B cell (primary cell): ENCODE results near the gene MCM10. TPM values are rescaled to one million over a fixed set of nuclear protein-coding genes. Genes with fewer than 3 reads are reported as not detected.

ENCODE experiments used
- ATAC-seq: fragments of 200-7000 bp; cut with Tn5 transposase; one replicate; pipeline ENCODE4 v1.10.0; 2021; ENCODE audit warnings: low read depth, mild to moderate bottlenecking, moderate number of reproducible peaks, moderate library complexity
- CTCF ChIA-PET: fragments of 350-600 bp; sonication (Branson Sonifier 250); formaldehyde crosslinking; loops from one replicate; lab custom pipeline; 2021; ENCODE audit warnings: antibody characterized with exemption, inconsistent platforms; lab: Charles Lee
- POLR2A ChIA-PET: fragments of 350-600 bp; sonication (Branson Sonifier 250); formaldehyde crosslinking; loops from one replicate; lab custom pipeline; 2021; ENCODE audit warnings: antibody characterized with exemption; lab: Charles Lee
- DNase-seq: peaks from one replicate; pipeline ENCODE4 v3.0.0; 2013
- H2AFZ ChIP-seq: 2 replicates; pipeline ENCODE4 v1.6.1; 2012; ENCODE audit warnings: mild to moderate bottlenecking, low read depth, low read length; ENCODE audit not compliant: insufficient read depth, poor library complexity, severe bottlenecking
- H3K27ac ChIP-seq, 2 donors: 1 replicate in 1 of 2; 2 replicates in 1 of 2; pipeline ENCODE4 v1.5.1; 2012 to 2013; ENCODE audit warnings: low read length in 2 of 2, mild to moderate bottlenecking in 2 of 2, moderate library complexity in 1 of 2
- H3K27me3 ChIP-seq, 4 experiments: fragments of 200-600 bp in 1 of 4; sonication (generic) in 1 of 4; replicated peaks in 1 of 4; 1 replicate in 2 of 4; 2 replicates in 2 of 4; pipeline versions ENCODE4 v1.6.1 to v1.7.0; 2013 to 2016; ENCODE audit warnings: low read length in 3 of 4, mild to moderate bottlenecking in 2 of 4, mixed read lengths in 1 of 4, moderate library complexity in 1 of 4; ENCODE audit not compliant: insufficient read depth in 4 of 4, control insufficient read depth in 3 of 4; ENCODE audit errors: control extremely low read depth in 1 of 4
- H3K36me3 ChIP-seq, 2 experiments: replicated peaks in 1 of 2; 1 replicate in 1 of 2; 2 replicates in 1 of 2; pipeline versions ENCODE4 v1.6.1 to v1.7.1; 2013; ENCODE audit warnings: low read length in 1 of 2; ENCODE audit not compliant: insufficient read depth in 2 of 2, control insufficient read depth in 1 of 2; ENCODE audit errors: control extremely low read depth in 1 of 2, extremely low read depth in 1 of 2
- H3K4me1 ChIP-seq, 2 donors: fragments of 200-600 bp in 1 of 2; sonication (generic) in 1 of 2; 1 replicate in 1 of 2; 2 replicates in 1 of 2; pipeline versions ENCODE4 v1.5.1 to v1.6.1; 2013 to 2017; ENCODE audit warnings: low read length in 2 of 2; ENCODE audit not compliant: control insufficient read depth in 2 of 2, insufficient read depth in 2 of 2
- H3K4me2 ChIP-seq: replicated peaks from 2 replicates; pipeline ENCODE3; 2012; ENCODE audit warnings: mild to moderate bottlenecking, low read depth, low read length; ENCODE audit not compliant: poor library complexity, severe bottlenecking
- H3K4me3 ChIP-seq, 5 experiments: fragments of 200-600 bp in 1 of 5; sonication (generic) in 1 of 5; 1 replicate in 3 of 5; 2 replicates in 2 of 5; pipeline versions ENCODE4 v1.5.1 to v1.7.0; 2011 to 2016; ENCODE audit warnings: low read length in 4 of 5, mild to moderate bottlenecking in 4 of 5, low read depth in 2 of 5, control low read depth in 1 of 5, moderate library complexity in 1 of 5; ENCODE audit not compliant: insufficient read depth in 1 of 5; ENCODE audit errors: control extremely low read depth in 1 of 5, extremely low read depth in 1 of 5
- H3K79me2 ChIP-seq: fragments of 200-600 bp; sonication (generic); one replicate; pipeline ENCODE4 v1.6.0; 2016; ENCODE audit warnings: low read length; ENCODE audit not compliant: control insufficient read depth, insufficient read depth
- H3K9ac ChIP-seq: fragments of 200-600 bp; sonication (generic); 2 replicates; pipeline ENCODE4 v1.6.1; 2017; ENCODE audit warnings: mild to moderate bottlenecking, low read length, moderate library complexity
- H3K9me3 ChIP-seq, 3 donors: one replicate each; pipeline versions ENCODE4 v1.6.1 to v1.7.1; 2013; ENCODE audit warnings: low read length in 2 of 3; ENCODE audit not compliant: control insufficient read depth in 2 of 3, insufficient read depth in 1 of 3; ENCODE audit errors: control extremely low read depth in 1 of 3
- H4K20me1 ChIP-seq: 2 replicates; pipeline ENCODE4 v1.6.0; 2012; ENCODE audit warnings: mild to moderate bottlenecking, low read length; ENCODE audit not compliant: insufficient read depth, control insufficient read depth, poor library complexity, severe bottlenecking
- H3K27ac Mint-ChIP-seq: one replicate; pipeline ENCODE4 v1.8.0; 2021; ENCODE audit warnings: mixed read lengths
- H3K27me3 Mint-ChIP-seq: one replicate; pipeline ENCODE4 v1.8.0; 2021; ENCODE audit warnings: mixed read lengths
- H3K4me1 Mint-ChIP-seq: one replicate; pipeline ENCODE4 v1.8.0; 2021; ENCODE audit warnings: mixed read lengths
- H3K4me3 Mint-ChIP-seq: one replicate; pipeline ENCODE4 v1.8.0; 2021; ENCODE audit warnings: mixed read lengths
- H3K9me3 Mint-ChIP-seq: one replicate; pipeline ENCODE4 v1.8.0; 2022; ENCODE audit warnings: mixed read lengths; ENCODE audit not compliant: insufficient read depth
- EZH2 ChIP-seq: IDR thresholded peaks from 2 replicates; pipeline ENCODE4 v1.6.1; 2012; ENCODE audit warnings: borderline replicate concordance, low read depth, mild to moderate bottlenecking, moderate library complexity, low read length; ENCODE audit not compliant: insufficient read depth, poor library complexity, severe bottlenecking
- WGBS: methylation state at CpG from one replicate; pipeline ENCODE4 v1.1.5; 2013; ENCODE audit warnings: missing lambda C conversion rate; ENCODE audit not compliant: insufficient coverage; 5-methylcytosine and 5-hydroxymethylcytosine counted together
- intact Hi-C: fragments of 100-400 bp; cut with micrococcal nuclease; formaldehyde crosslinking; loops from one replicate; pipeline ENCODE4 v1.10.0; 2022
- polyA plus RNA-seq: library from polyadenylated mRNA; depleted of rRNA; stranded (reverse); fragments of >200 nt; gene quantifications from 2 replicates; pipeline ENCODE4 v1.2.3, GENCODE V29; 2012
- total RNA-seq, 2 donors: library from RNA; stranded (reverse); fragments of 120-200 nt in 1 of 2; gene quantifications; 1 replicate in 1 of 2; 2 replicates in 1 of 2; pipeline versions ENCODE4 v1.2.3 to v1.2.4, GENCODE V29; 2013 to 2022
- TF ChIP-seq, protein P1 (sequence below): fragments of 200-600 bp; IDR thresholded peaks from one replicate; pipeline ENCODE4 v1.8.0; 2022; ENCODE audit warnings: antibody characterized with exemption, mild to moderate bottlenecking

Gene MCM10
- total and polyA plus RNA-seq, 2 donors (not counting 1 experiment from before 2014, with no cell fraction given), result 0.42 to 0.88 TPM

DNA sequence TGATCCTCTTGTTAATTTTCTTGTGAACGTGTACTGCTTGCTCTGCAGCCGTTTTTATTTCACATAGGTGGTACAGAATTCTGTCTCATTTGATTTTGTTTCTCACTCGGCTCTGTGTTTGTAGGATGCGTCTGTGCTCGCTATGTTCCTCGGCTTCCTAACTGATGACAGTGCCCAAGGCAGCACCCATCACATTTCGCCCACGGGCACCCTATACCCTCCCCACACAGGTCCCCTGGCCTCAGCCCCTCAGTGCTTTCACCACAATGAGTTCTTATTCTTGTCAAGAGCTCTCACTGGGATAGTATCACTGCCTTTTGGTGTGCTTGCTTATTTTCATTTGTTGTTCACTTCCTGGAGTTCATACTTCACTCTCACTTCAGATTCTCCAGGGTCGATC, 44.7 kb downstream of the MCM10 start:
- ChIA-PET CTCF (interaction anchor here (0.7 to 2.6 kb wide), 7 partner anchors 12 to 147 kb away, joined by 3 to 13 read pairs (median 3); no protein-coding TSS in a partner anchor), POLR2A (no interaction called here)
- intact Hi-C loops, result no loop called here
- no peak for TF ChIP-seq EZH2
- TF ChIP-seq, protein P1, sequence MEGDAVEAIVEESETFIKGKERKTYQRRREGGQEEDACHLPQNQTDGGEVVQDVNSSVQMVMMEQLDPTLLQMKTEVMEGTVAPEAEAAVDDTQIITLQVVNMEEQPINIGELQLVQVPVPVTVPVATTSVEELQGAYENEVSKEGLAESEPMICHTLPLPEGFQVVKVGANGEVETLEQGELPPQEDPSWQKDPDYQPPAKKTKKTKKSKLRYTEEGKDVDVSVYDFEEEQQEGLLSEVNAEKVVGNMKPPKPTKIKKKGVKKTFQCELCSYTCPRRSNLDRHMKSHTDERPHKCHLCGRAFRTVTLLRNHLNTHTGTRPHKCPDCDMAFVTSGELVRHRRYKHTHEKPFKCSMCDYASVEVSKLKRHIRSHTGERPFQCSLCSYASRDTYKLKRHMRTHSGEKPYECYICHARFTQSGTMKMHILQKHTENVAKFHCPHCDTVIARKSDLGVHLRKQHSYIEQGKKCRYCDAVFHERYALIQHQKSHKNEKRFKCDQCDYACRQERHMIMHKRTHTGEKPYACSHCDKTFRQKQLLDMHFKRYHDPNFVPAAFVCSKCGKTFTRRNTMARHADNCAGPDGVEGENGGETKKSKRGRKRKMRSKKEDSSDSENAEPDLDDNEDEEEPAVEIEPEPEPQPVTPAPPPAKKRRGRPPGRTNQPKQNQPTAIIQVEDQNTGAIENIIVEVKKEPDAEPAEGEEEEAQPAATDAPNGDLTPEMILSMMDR, result no peak
- Histone ChIP-seq H4K20me1 (no peaks in the 10 kb centered on the region), H3K9me3 (no peaks in the 10 kb centered on the region), H2AFZ (no peak overlapping the region), H3K4me3 (no peak overlapping the region), H3K79me2 (no peaks in the 10 kb centered on the region), H3K27me3 (no peaks in the 10 kb centered on the region), H3K4me2 (no peak overlapping the region), H3K9ac (no peak overlapping the region), H3K4me1 (no peaks in the 10 kb centered on the region), H3K27ac (no peak overlapping the region), H3K36me3 (no peaks in the 10 kb centered on the region)
- ATAC-seq (no peak), DNase-seq (no peak)
- H3K9me3 Mint-ChIP-seq, result no peaks in the 10 kb centered on the region
- no peaks in the 10 kb centered on the region for H3K4me1 Mint-ChIP-seq
- H3K27me3 Mint-ChIP-seq, result no peaks in the 10 kb centered on the region
- H3K4me3 Mint-ChIP-seq, result no peak overlapping the region
- WGBS, result 96% methylated on average over 5 of the region's 9 CpGs
- H3K27ac Mint-ChIP-seq, result no peak overlapping the region

GRCh38 chr10:13206546-13207443, 45.4 kb downstream of the MCM10 start:
- no peaks in the 10 kb centered on the region for H4K20me1 ChIP-seq
- H3K4me2 ChIP-seq, result no peak overlapping the region
- no peaks in the 10 kb centered on the region for H3K36me3 ChIP-seq
- no peaks in the 10 kb centered on the region for H3K9me3 ChIP-seq
- H3K4me3 ChIP-seq, result no peak overlapping the region
- intact Hi-C loops, result no loop called here
- ChIA-PET CTCF (interaction anchor here (0.7 to 2.6 kb wide), 8 partner anchors 12 to 178 kb away, joined by 3 to 13 read pairs (median 3); no protein-coding TSS in a partner anchor), POLR2A (no interaction called here)
- no peak for ATAC-seq
- Mint-ChIP-seq H3K4me1 (no peaks in the 10 kb centered on the region), H3K27ac (no peak overlapping the region), H3K27me3 (no peaks in the 10 kb centered on the region), H3K9me3 (no peaks in the 10 kb centered on the region), H3K4me3 (no peak overlapping the region)
- H2AFZ ChIP-seq, result no peak overlapping the region
- H3K9ac ChIP-seq, result no peak overlapping the region
- WGBS, result no CpG with 5 or more reads among the region's 5 CpGs
- H3K27ac ChIP-seq, result no peak overlapping the region
- no peaks in the 10 kb centered on the region for H3K79me2 ChIP-seq
- H3K27me3 ChIP-seq, result no peaks in the 10 kb centered on the region
- TF ChIP-seq EZH2, result no peak
- TF ChIP-seq, protein P1, result peak; percentile 34
- H3K4me1 ChIP-seq, result no peaks in the 10 kb centered on the region
- no peak for DNase-seq
